ENCODE data around the gene PLA2G4A. TPM values are rescaled to one million over a fixed set of nuclear protein-coding genes. Genes with fewer than 3 reads are reported as not detected.

The PLA2G4A gene
- polyA plus RNA-seq, 1 of the 3 experiments (the other 2 are of a cell fraction) = 0.26 TPM

- H3K79me2 ChIP-seq (ENCODE audit: insufficient read depth) = no peaks in the 10 kb centered on the region
- H3K36me3 ChIP-seq (replicated peaks in 1 of 2; ENCODE audit: control insufficient read depth in 1 of 2, insufficient read depth in 2 of 2, low read length in 1 of 2) = no peaks in the 10 kb centered on the region
- H3K9ac ChIP-seq = no peak overlapping the region
- 32% methylated on average over 3 of the region's 3 CpGs for WGBS (ENCODE audit: low lambda C conversion rate)
- no peak overlapping the region for H2AFZ ChIP-seq (ENCODE audit: low read depth)
- H3F3A ChIP-seq (replicated peaks; ENCODE audit: insufficient read depth) = no peaks in the 10 kb centered on the region
- TF ChIP-seq RAD21 (IDR thresholded peaks at IDR 0.05; ENCODE audit: low read length) (no peak), FOXM1 (IDR thresholded peaks at IDR 0.05; ENCODE audit: low read depth) (no peak), RFX5 (IDR thresholded peaks at IDR 0.05; ENCODE audit: low read length) (no peak), USF1 (IDR thresholded peaks at IDR 0.05; ENCODE audit: borderline replicate concordance, low read depth) (no peak), POLR2AphosphoS5 (IDR thresholded peaks at IDR 0.05; ENCODE audit: low read depth, low read length) (no peak), FOXJ3 (CRISPR knock-in tag; IDR thresholded peaks at IDR 0.05) (no peak), PBX3 (IDR thresholded peaks at IDR 0.05) (no peak), TAF1 (IDR thresholded peaks at IDR 0.05; ENCODE audit: borderline replicate concordance, low read depth, low read length) (no peak), NRF1 (IDR thresholded peaks at IDR 0.05; ENCODE audit: low read depth, low read length) (no peak), GABPA (IDR thresholded peaks at IDR 0.05; ENCODE audit: low read depth) (no peak)
- no peak overlapping the region for H3K4me3 ChIP-seq (ENCODE audit: low read depth in 2 of 2, low read length in 1 of 2)
- no peaks in the 10 kb centered on the region for H3K9me3 ChIP-seq
- 0 out of 4 replicates have a peak, but pooled peaks cover 0 to 5% of the 10 kb centered on the region in 2 experiments for H3K4me1 ChIP-seq (ENCODE audit: control insufficient read depth in 1 of 2, insufficient read depth in 2 of 2, low read depth in 1 of 2, low read length in 1 of 2)
- no peaks in the 10 kb centered on the region for H3K9me2 ChIP-seq
- no peak overlapping the region for H3K4me2 ChIP-seq
- POLR2A ChIA-PET = no interaction called here
- DNase-seq = no peak
- H4K20me1 ChIP-seq (ENCODE audit: insufficient read depth) = no peaks in the 10 kb centered on the region
- CTCF ChIA-PET = no interaction called here
- H3K27me3 ChIP-seq (ENCODE audit: insufficient read depth) = no peaks in the 10 kb centered on the region; the same call in 1 of the 2 replicates
- no peak overlapping the region for H3K27ac ChIP-seq (ENCODE audit: low read depth in 2 of 2, low read length in 1 of 2)
Measured at GRCh38 chr1:186835448-186835847, 6.7 kb downstream of the PLA2G4A start.

- WGBS (ENCODE audit: low lambda C conversion rate) = 19% methylated on average over 4 of the region's 4 CpGs
- no peaks in the 10 kb centered on the region for H3K79me2 ChIP-seq (ENCODE audit: insufficient read depth)
- no peak overlapping the region for H3K4me2 ChIP-seq
Measured at GRCh38 chr1:186837806-186838205, 9.1 kb downstream of the PLA2G4A start.

More at GRCh38 chr1:186837806-186838205, 9.1 kb downstream of the PLA2G4A start:
- no peak for TF ChIP-seq SMC3 (IDR thresholded peaks at IDR 0.05; ENCODE audit: low read depth, low read length)
- TF ChIP-seq RCOR1 (IDR thresholded peaks at IDR 0.05; ENCODE audit: low read length) = no peak
- no peak for TF ChIP-seq REST (IDR thresholded peaks at IDR 0.05; ENCODE audit: low read depth, low read length)
- no peak for TF ChIP-seq RFX5 (IDR thresholded peaks at IDR 0.05; ENCODE audit: low read length)
- no peak for TF ChIP-seq CTCF (IDR thresholded peaks at IDR 0.05)
- no peak for TF ChIP-seq JUND (IDR thresholded peaks at IDR 0.05)
- Histone ChIP-seq H3K9me2 (no peaks in the 10 kb centered on the region), H3K4me3 (ENCODE audit: low read depth in 2 of 2, low read length in 1 of 2) (no peak overlapping the region), H3K9ac (no peak overlapping the region), H3K27me3 (ENCODE audit: insufficient read depth) (peaks cover 10% of the 10 kb centered on the region; the same call in 1 of the 2 replicates), H3K4me1 (ENCODE audit: control insufficient read depth in 1 of 2, insufficient read depth in 2 of 2, low read depth in 1 of 2, low read length in 1 of 2) (peaks cover 0 to 14% of the 10 kb centered on the region in 2 experiments; a peak in 1 of 4 replicates), H3K36me3 (replicated peaks in 1 of 2; ENCODE audit: control insufficient read depth in 1 of 2, insufficient read depth in 2 of 2, low read length in 1 of 2) (no peaks in the 10 kb centered on the region), H3K27ac (ENCODE audit: low read depth in 2 of 2, low read length in 1 of 2) (no peak overlapping the region), H2AFZ (ENCODE audit: low read depth) (no peak overlapping the region), H3F3A (replicated peaks; ENCODE audit: insufficient read depth) (no peaks in the 10 kb centered on the region), H3K9me3 (no peaks in the 10 kb centered on the region), H4K20me1 (ENCODE audit: insufficient read depth) (no peaks in the 10 kb centered on the region)
- DNase-seq = no peak
- ChIA-PET CTCF (no interaction called here), POLR2A (no interaction called here)
